GM12878 (cell line): Measurements from ENCODE around the gene ANKRD11. TPM values are rescaled to one million over a fixed set of nuclear protein-coding genes. Genes with fewer than 3 reads are reported as not detected.

Source experiments
- BACH1 ChIP-seq: fragments of 450-650 bp; IDR thresholded peaks from 2 replicates; pipeline ENCODE4 v1.6.1; 2017; ENCODE audit warnings: mild to moderate bottlenecking, borderline replicate concordance
- ESRRA ChIP-seq: IDR thresholded peaks from 2 replicates; pipeline ENCODE4 v1.6.1; 2012; ENCODE audit warnings: mild to moderate bottlenecking, low read length, improper control_type of control experiment
- FOXM1 ChIP-seq: IDR thresholded peaks from 2 replicates; pipeline ENCODE4 v1.6.1; 2012; ENCODE audit warnings: low read depth, mild to moderate bottlenecking, inconsistent platforms, low read length, moderate library complexity
- GABPA ChIP-seq: IDR thresholded peaks from 2 replicates; pipeline ENCODE4 v1.6.1; 2014; ENCODE audit warnings: antibody characterized with exemption, low read depth, mild to moderate bottlenecking, inconsistent platforms
- JUNB ChIP-seq: IDR thresholded peaks from 2 replicates; pipeline ENCODE4 v1.6.1; 2016; ENCODE audit warnings: antibody characterized with exemption, mild to moderate bottlenecking
- JUND ChIP-seq: IDR thresholded peaks from 2 replicates; pipeline ENCODE4 v1.6.1; 2012; ENCODE audit warnings: low read depth, mild to moderate bottlenecking, low read length, improper control_type of control experiment, moderate library complexity
- LARP7 ChIP-seq: fragments of 450-650 bp; IDR thresholded peaks from 2 replicates; pipeline ENCODE4 v1.6.1; 2017; ENCODE audit warnings: mild to moderate bottlenecking
- MEF2B ChIP-seq: fragments of 450-650 bp; IDR thresholded peaks from 2 replicates; pipeline ENCODE4 v1.6.1; 2018; ENCODE audit warnings: mild to moderate bottlenecking, moderate library complexity; ENCODE audit not compliant: partially characterized antibody, poor library complexity, severe bottlenecking
- NR2F1 ChIP-seq: fragments of 450-650 bp; conservative IDR thresholded peaks from 2 replicates; pipeline ENCODE4 v1.6.1; 2017; ENCODE audit warnings: mild to moderate bottlenecking
- RUNX3 ChIP-seq: IDR thresholded peaks from 2 replicates; pipeline ENCODE4 v1.6.1; 2012; ENCODE audit warnings: low read length, inconsistent platforms
- SIN3A ChIP-seq: IDR thresholded peaks from 2 replicates; pipeline ENCODE4 v1.6.1; 2012; ENCODE audit warnings: low read depth, low read length, improper control_type of control experiment
- STAT1 ChIP-seq: fragments of 450-650 bp; conservative IDR thresholded peaks from 2 replicates; pipeline ENCODE4 v1.6.1; 2014; ENCODE audit warnings: antibody characterized with exemption, mild to moderate bottlenecking
- SUPT20H ChIP-seq: IDR thresholded peaks from 2 replicates; pipeline ENCODE4 v1.6.1; 2011; ENCODE audit warnings: low read depth, mild to moderate bottlenecking, low read length, moderate library complexity, borderline replicate concordance; ENCODE audit not compliant: control insufficient read depth
- TAF1 ChIP-seq: IDR thresholded peaks from 2 replicates; pipeline ENCODE4 v1.6.1; 2011; ENCODE audit warnings: mild to moderate bottlenecking, low read depth, low read length, borderline replicate concordance
- ZBED1 ChIP-seq: IDR thresholded peaks from 2 replicates; pipeline ENCODE4 v1.6.1; 2016; ENCODE audit warnings: borderline replicate concordance
- polyA plus RNA-seq, 11 experiments: library from polyadenylated mRNA; depleted of rRNA in 4 of 11; unstranded in 6 of 11; stranded (reverse) in 5 of 11; fragments of >200 nt; fragmentation: Nextera tagmentation in 4 of 11; fragmentation: Illumina TruSeq in 1 of 11; extraction: Ambion mirVana in 4 of 11; extraction: Trizol in 1 of 11; gene quantifications; 1 replicate in 1 of 11; 2 replicates in 10 of 11; pipeline versions ENCODE4 v1.2.1 to v1.2.3, GENCODE V29; 2011 to 2016; ENCODE audit warnings: inconsistent platforms in 2 of 11, missing spikeins in 2 of 11, low read depth in 1 of 11
- total RNA-seq, 4 experiments: library from RNA; depleted of rRNA in 3 of 4; stranded (reverse); fragments of >200 nt in 3 of 4; fragmentation: Illumina TruSeq in 1 of 4; extraction: Trizol in 1 of 4; gene quantifications; 2 replicates each; pipeline versions ENCODE4 v1.2.1 to v1.2.3, GENCODE V29; 2013 to 2021
- TF ChIP-seq, protein P1 (sequence below): fragments of 450-650 bp; conservative IDR thresholded peaks from 2 replicates; pipeline ENCODE4 v1.6.1; 2017; ENCODE audit warnings: mild to moderate bottlenecking, moderate library complexity
- TF ChIP-seq, protein P2 (sequence below): fragments of 450-650 bp; IDR thresholded peaks from 2 replicates; pipeline ENCODE4 v1.6.1; 2018; ENCODE audit warnings: borderline replicate concordance, mild to moderate bottlenecking; ENCODE audit not compliant: partially characterized antibody
- TF ChIP-seq, protein P3 (sequence below): IDR thresholded peaks from 2 replicates; pipeline ENCODE4 v1.6.1; 2011; ENCODE audit warnings: mild to moderate bottlenecking, low read depth, low read length, moderate library complexity; ENCODE audit not compliant: insufficient replicate concordance
- TF ChIP-seq, protein P4 (sequence below), 3 experiments: IDR thresholded peaks in 2 of 3; conservative IDR thresholded peaks in 1 of 3; 2 replicates each; pipeline ENCODE4 v1.5.1; 2011; ENCODE audit warnings: low read depth in 3 of 3, low read length in 3 of 3, mild to moderate bottlenecking in 3 of 3, control low read depth in 2 of 3, moderate library complexity in 2 of 3, inconsistent platforms in 1 of 3, mixed read lengths in 1 of 3; ENCODE audit not compliant: control insufficient read depth in 2 of 3, insufficient read depth in 1 of 3; ENCODE audit errors: extremely low read depth in 1 of 3

ANKRD11 gene
- total and polyA plus RNA-seq, 10 of the 15 experiments (the other 5 are each of a cell fraction or from before 2014, with no cell fraction given): 5.1 to 103 (median 27.4) TPM

DNA sequence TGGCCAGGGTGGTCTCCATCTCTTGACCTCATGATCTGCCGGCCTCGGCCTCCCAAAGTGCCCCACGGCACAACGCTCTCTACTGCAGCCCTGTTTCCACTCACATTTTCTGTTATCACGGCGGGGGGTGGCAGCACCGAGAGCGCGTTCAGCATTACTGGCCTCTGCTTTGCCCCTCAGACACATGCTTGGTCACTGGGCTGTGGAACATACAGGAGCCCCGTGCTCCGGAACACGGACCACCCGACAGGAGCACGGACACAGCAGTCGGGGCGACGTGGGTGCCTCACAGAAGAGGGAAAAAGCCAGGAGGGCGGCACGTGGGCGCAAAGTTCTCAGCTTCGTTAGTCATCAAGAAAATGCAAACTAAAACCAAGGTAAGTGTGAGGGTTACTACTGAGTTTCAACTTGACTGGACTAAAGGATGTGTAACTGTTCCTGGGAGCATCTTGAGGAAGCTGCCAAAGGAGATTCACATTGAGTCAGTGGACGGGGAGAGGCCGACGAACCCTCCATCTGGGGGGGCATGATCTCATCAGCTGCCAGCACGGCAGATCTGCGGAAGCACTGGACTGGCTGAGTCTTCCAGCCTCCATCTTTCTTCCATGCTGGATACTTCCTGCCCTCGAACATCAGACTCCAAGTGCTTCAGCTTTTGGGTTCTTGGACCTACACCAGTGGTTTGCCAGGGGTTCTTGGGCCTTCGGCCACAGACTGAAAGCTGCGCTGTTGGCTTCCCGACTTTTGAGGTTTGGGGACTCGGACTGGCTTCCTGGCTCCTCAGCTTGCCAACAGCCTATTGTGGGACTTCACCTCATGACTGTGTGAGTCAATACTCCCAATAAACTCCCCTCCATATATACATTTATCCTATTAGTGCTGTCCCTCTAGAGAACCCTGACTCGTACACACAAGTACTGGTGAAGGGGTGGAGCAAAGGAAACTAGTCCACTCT is 166.0 kb downstream of the ANKRD11 start (continued):
- TF ChIP-seq ZBED1 (peak; percentile 81; the same call in 1 of the 2 replicates), RUNX3 (peak; percentile 86), STAT1 (no peak), GABPA (no peak; the same call in 1 of the 2 replicates), NR2F1 (peak; percentile 49), JUND (peak; percentile 56), SUPT20H (no peak), FOXM1 (peak; percentile 68; the same call in 1 of the 2 replicates), JUNB (peak; percentile 93), BACH1 (peak; percentile 74; the same call in 1 of the 2 replicates), ESRRA (no peak), TAF1 (no peak), SIN3A (no peak), LARP7 (no peak), MEF2B (no peak)
- TF ChIP-seq, protein P1, sequence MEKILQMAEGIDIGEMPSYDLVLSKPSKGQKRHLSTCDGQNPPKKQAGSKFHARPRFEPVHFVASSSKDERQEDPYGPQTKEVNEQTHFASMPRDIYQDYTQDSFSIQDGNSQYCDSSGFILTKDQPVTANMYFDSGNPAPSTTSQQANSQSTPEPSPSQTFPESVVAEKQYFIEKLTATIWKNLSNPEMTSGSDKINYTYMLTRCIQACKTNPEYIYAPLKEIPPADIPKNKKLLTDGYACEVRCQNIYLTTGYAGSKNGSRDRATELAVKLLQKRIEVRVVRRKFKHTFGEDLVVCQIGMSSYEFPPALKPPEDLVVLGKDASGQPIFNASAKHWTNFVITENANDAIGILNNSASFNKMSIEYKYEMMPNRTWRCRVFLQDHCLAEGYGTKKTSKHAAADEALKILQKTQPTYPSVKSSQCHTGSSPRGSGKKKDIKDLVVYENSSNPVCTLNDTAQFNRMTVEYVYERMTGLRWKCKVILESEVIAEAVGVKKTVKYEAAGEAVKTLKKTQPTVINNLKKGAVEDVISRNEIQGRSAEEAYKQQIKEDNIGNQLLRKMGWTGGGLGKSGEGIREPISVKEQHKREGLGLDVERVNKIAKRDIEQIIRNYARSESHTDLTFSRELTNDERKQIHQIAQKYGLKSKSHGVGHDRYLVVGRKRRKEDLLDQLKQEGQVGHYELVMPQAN: no peak
- TF ChIP-seq, protein P2, sequence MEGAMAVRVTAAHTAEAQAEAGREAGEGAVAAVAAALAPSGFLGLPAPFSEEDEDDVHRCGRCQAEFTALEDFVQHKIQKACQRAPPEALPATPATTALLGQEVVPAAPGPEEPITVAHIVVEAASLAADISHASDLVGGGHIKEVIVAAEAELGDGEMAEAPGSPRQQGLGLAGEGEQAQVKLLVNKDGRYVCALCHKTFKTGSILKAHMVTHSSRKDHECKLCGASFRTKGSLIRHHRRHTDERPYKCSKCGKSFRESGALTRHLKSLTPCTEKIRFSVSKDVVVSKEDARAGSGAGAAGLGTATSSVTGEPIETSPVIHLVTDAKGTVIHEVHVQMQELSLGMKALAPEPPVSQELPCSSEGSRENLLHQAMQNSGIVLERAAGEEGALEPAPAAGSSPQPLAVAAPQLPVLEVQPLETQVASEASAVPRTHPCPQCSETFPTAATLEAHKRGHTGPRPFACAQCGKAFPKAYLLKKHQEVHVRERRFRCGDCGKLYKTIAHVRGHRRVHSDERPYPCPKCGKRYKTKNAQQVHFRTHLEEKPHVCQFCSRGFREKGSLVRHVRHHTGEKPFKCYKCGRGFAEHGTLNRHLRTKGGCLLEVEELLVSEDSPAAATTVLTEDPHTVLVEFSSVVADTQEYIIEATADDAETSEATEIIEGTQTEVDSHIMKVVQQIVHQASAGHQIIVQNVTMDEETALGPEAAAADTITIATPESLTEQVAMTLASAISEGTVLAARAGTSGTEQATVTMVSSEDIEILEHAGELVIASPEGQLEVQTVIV: no peak
- TF ChIP-seq, protein P3, sequence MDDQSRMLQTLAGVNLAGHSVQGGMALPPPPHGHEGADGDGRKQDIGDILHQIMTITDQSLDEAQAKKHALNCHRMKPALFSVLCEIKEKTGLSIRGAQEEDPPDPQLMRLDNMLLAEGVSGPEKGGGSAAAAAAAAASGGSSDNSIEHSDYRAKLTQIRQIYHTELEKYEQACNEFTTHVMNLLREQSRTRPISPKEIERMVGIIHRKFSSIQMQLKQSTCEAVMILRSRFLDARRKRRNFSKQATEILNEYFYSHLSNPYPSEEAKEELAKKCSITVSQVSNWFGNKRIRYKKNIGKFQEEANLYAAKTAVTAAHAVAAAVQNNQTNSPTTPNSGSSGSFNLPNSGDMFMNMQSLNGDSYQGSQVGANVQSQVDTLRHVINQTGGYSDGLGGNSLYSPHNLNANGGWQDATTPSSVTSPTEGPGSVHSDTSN: no peak
- TF ChIP-seq, protein P4, sequence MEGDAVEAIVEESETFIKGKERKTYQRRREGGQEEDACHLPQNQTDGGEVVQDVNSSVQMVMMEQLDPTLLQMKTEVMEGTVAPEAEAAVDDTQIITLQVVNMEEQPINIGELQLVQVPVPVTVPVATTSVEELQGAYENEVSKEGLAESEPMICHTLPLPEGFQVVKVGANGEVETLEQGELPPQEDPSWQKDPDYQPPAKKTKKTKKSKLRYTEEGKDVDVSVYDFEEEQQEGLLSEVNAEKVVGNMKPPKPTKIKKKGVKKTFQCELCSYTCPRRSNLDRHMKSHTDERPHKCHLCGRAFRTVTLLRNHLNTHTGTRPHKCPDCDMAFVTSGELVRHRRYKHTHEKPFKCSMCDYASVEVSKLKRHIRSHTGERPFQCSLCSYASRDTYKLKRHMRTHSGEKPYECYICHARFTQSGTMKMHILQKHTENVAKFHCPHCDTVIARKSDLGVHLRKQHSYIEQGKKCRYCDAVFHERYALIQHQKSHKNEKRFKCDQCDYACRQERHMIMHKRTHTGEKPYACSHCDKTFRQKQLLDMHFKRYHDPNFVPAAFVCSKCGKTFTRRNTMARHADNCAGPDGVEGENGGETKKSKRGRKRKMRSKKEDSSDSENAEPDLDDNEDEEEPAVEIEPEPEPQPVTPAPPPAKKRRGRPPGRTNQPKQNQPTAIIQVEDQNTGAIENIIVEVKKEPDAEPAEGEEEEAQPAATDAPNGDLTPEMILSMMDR (IDR thresholded peaks at IDR 0.05 in 2 of 3, conservative IDR thresholded peaks at IDR 0.05 in 1 of 3; ENCODE audit: control insufficient read depth in 2 of 3, extremely low read depth in 1 of 3, insufficient read depth in 1 of 3, low read depth in 3 of 3, low read length in 3 of 3): no peak
